ENCODE measurements around the gene PSEN1.

GRCh38 chr14:73267474-73267873 lies 131.2 kb downstream of the PSEN1 start:
- no peak for TF ChIP-seq CTCF (conservative IDR thresholded peaks at IDR 0.05; ENCODE audit: low read depth, low read length)
- TF ChIP-seq EZH2phosphoT487 (IDR thresholded peaks at IDR 0.05; ENCODE audit: borderline replicate concordance, low read length): no peak
- TF ChIP-seq EZH2 (IDR thresholded peaks at IDR 0.05; ENCODE audit: low read length, unreplicated experiment): no peak

Measured in PC-3 (cell line).